GM23338 (cell line): ENCODE measurements around the gene LRRFIP1. TPM values are rescaled to one million over a fixed set of nuclear protein-coding genes. Genes with fewer than 3 reads are reported as not detected.

Source experiments
- ATAC-seq: fragments of 200-7000 bp; cut with Tn5 transposase; 3 replicates; pipeline ENCODE4 v1.9.1; 2020
- DNase-seq: peaks from one replicate; pipeline ENCODE4 v3.0.0-alpha.2; 2015; ENCODE audit warnings: low spot score
- H2AFZ ChIP-seq: fragments of 200-600 bp; sonication (generic); 2 replicates; pipeline ENCODE4 v1.8.0; 2016; ENCODE audit warnings: antibody characterized with exemption, mild to moderate bottlenecking, moderate library complexity
- H3F3A ChIP-seq: fragments of 200-600 bp; sonication (generic); replicated peaks from 2 replicates; pipeline ENCODE4 v1.8.0; 2017; ENCODE audit warnings: antibody characterized with exemption, mixed run types, low read depth
- H3K27ac ChIP-seq: fragments of 200-600 bp; sonication (generic); 2 replicates; pipeline ENCODE4 v1.6.1; 2016; ENCODE audit warnings: low read depth
- H3K27me3 ChIP-seq: fragments of 200-600 bp; sonication (generic); 2 replicates; pipeline ENCODE4 v1.8.0; 2016; ENCODE audit warnings: mild to moderate bottlenecking, mixed run types, moderate library complexity; ENCODE audit not compliant: insufficient read depth
- H3K36me3 ChIP-seq: fragments of 200-600 bp; sonication (generic); 2 replicates; pipeline ENCODE4 v1.8.0; 2016; ENCODE audit warnings: mild to moderate bottlenecking; ENCODE audit not compliant: insufficient read depth
- H3K4me1 ChIP-seq: fragments of 200-600 bp; sonication (generic); 2 replicates; pipeline ENCODE4 v1.8.0; 2016; ENCODE audit warnings: mild to moderate bottlenecking, moderate library complexity; ENCODE audit not compliant: insufficient read depth
- H3K4me2 ChIP-seq: fragments of 200-600 bp; sonication (generic); 2 replicates; pipeline ENCODE4 v1.7.1; 2017; ENCODE audit warnings: mixed run types
- H3K4me3 ChIP-seq: fragments of 200-600 bp; sonication (generic); 2 replicates; pipeline ENCODE4 v1.6.1; 2016; ENCODE audit warnings: mixed run types
- H3K79me2 ChIP-seq: fragments of 200-600 bp; sonication (generic); replicated peaks from 2 replicates; pipeline ENCODE4 v1.8.0; 2017; ENCODE audit warnings: mild to moderate bottlenecking; ENCODE audit not compliant: insufficient read depth
- H3K9me2 ChIP-seq: fragments of 200-600 bp; sonication (generic); 2 replicates; pipeline ENCODE4 v1.8.0; 2017; ENCODE audit not compliant: insufficient read depth
- H4K20me1 ChIP-seq: fragments of 200-600 bp; sonication (generic); replicated peaks from 2 replicates; pipeline ENCODE4 v1.8.0; 2017; ENCODE audit warnings: mild to moderate bottlenecking; ENCODE audit not compliant: insufficient read depth
- H3K27ac Mint-ChIP-seq: 2 replicates; pipeline ENCODE4 v1.8.0; 2020; ENCODE audit warnings: inconsistent platforms, mild to moderate bottlenecking, moderate library complexity, mixed read lengths
- H3K27me3 Mint-ChIP-seq: 3 replicates; pipeline ENCODE4 v1.8.0; 2022; ENCODE audit warnings: low read depth, mild to moderate bottlenecking, moderate library complexity, mixed read lengths, inconsistent platforms; ENCODE audit not compliant: insufficient read depth, poor library complexity
- H3K36me3 Mint-ChIP-seq: 3 replicates; pipeline ENCODE4 v1.8.0; 2021; ENCODE audit warnings: low read depth, mild to moderate bottlenecking, inconsistent platforms, moderate library complexity, mixed read lengths
- H3K4me1 Mint-ChIP-seq: 3 replicates; pipeline ENCODE4 v1.8.0; 2020; ENCODE audit warnings: mild to moderate bottlenecking, inconsistent platforms, mixed read lengths
- H3K4me3 Mint-ChIP-seq: 3 replicates; pipeline ENCODE4 v1.8.0; 2021; ENCODE audit warnings: moderate library complexity, mild to moderate bottlenecking, inconsistent platforms, mixed read lengths
- H3K9me3 Mint-ChIP-seq: 3 replicates; pipeline ENCODE4 v1.8.0; 2020; ENCODE audit warnings: moderate library complexity, mild to moderate bottlenecking, inconsistent platforms, mixed read lengths
- CREB1 ChIP-seq: fragments of 250-450 bp; sonication (Bioruptor Pico); IDR thresholded peaks from 2 replicates; pipeline ENCODE4 v1.5.0; 2020; ENCODE audit warnings: low read depth, mild to moderate bottlenecking, moderate library complexity
- EZH2 ChIP-seq: fragments of 200-600 bp; sonication (generic); IDR thresholded peaks from one replicate; pipeline ENCODE4 v1.8.0; 2017; ENCODE audit warnings: antibody characterized with exemption, mild to moderate bottlenecking, low read depth; ENCODE audit not compliant: unreplicated experiment
- EZH2phosphoT487 ChIP-seq: fragments of 200-600 bp; sonication (generic); IDR thresholded peaks from one replicate; pipeline ENCODE4 v1.8.1; 2018; ENCODE audit warnings: antibody characterized with exemption; ENCODE audit not compliant: unreplicated experiment
- JUNB ChIP-seq: IDR thresholded peaks from one replicate; pipeline ENCODE4 v1.6.1; 2016; ENCODE audit warnings: antibody characterized with exemption; ENCODE audit not compliant: unreplicated experiment
- NANOG ChIP-seq: IDR thresholded peaks from 2 replicates; pipeline ENCODE4 v1.6.1; 2016; ENCODE audit warnings: antibody characterized with exemption, borderline replicate concordance
- POLR2AphosphoS5 ChIP-seq: IDR thresholded peaks from 2 replicates; pipeline ENCODE4 v1.6.1; 2016; ENCODE audit warnings: antibody characterized with exemption, low read depth
- STAT1 ChIP-seq: IDR thresholded peaks from one replicate; pipeline ENCODE4 v1.6.1; 2016; ENCODE audit warnings: antibody characterized with exemption; ENCODE audit not compliant: unreplicated experiment
- ZNF114 ChIP-seq: fragments of 250-450 bp; sonication (Bioruptor Pico); IDR thresholded peaks from 2 replicates; pipeline ENCODE4 v1.5.0; 2020; ENCODE audit warnings: mild to moderate bottlenecking, moderate library complexity
- ZNF331 ChIP-seq: fragments of 250-450 bp; sonication (Bioruptor Pico); IDR thresholded peaks from 2 replicates; pipeline ENCODE4 v1.5.0; 2020; ENCODE audit warnings: low read depth, mild to moderate bottlenecking, moderate library complexity
- polyA plus RNA-seq: library from polyadenylated mRNA; unstranded; fragments of >200 nt; fragmentation: Nextera tagmentation; extraction: Ambion mirVana; gene quantifications from 2 replicates; pipeline ENCODE4 v1.2.1, GENCODE V29; 2016
- total RNA-seq: library from RNA; depleted of rRNA; stranded (reverse); fragments of >200 nt; shearing (Covaris generic); gene quantifications from 2 replicates; pipeline ENCODE4 v1.2.3, GENCODE V29; 2014
- TF ChIP-seq, protein P1 (sequence below): IDR thresholded peaks from one replicate; pipeline ENCODE4 v1.6.1; 2018; ENCODE audit warnings: antibody characterized with exemption; ENCODE audit not compliant: unreplicated experiment
- TF ChIP-seq, protein P2 (sequence below): IDR thresholded peaks from 2 replicates; pipeline ENCODE4 v1.6.1; 2016; ENCODE audit warnings: antibody characterized with exemption
- TF ChIP-seq, protein P3 (sequence below), 2 experiments: fragments of 200-600 bp in 1 of 2; sonication (generic) in 1 of 2; conservative IDR thresholded peaks; 2 replicates each; pipeline versions ENCODE4 v1.5.1 to v1.6.1; 2016 to 2017; ENCODE audit warnings: antibody characterized with exemption in 2 of 2, low read depth in 2 of 2, mild to moderate bottlenecking in 2 of 2, moderate library complexity in 1 of 2
- TF ChIP-seq, protein P4 (sequence below): fragments of 250-450 bp; sonication (Bioruptor Pico); IDR thresholded peaks from 2 replicates; pipeline ENCODE4 v1.5.0; 2020; ENCODE audit warnings: mild to moderate bottlenecking, moderate library complexity

Gene LRRFIP1
- total and polyA plus RNA-seq, 2 experiments from 2014 or later = 59.6 to 178 TPM

DNA sequence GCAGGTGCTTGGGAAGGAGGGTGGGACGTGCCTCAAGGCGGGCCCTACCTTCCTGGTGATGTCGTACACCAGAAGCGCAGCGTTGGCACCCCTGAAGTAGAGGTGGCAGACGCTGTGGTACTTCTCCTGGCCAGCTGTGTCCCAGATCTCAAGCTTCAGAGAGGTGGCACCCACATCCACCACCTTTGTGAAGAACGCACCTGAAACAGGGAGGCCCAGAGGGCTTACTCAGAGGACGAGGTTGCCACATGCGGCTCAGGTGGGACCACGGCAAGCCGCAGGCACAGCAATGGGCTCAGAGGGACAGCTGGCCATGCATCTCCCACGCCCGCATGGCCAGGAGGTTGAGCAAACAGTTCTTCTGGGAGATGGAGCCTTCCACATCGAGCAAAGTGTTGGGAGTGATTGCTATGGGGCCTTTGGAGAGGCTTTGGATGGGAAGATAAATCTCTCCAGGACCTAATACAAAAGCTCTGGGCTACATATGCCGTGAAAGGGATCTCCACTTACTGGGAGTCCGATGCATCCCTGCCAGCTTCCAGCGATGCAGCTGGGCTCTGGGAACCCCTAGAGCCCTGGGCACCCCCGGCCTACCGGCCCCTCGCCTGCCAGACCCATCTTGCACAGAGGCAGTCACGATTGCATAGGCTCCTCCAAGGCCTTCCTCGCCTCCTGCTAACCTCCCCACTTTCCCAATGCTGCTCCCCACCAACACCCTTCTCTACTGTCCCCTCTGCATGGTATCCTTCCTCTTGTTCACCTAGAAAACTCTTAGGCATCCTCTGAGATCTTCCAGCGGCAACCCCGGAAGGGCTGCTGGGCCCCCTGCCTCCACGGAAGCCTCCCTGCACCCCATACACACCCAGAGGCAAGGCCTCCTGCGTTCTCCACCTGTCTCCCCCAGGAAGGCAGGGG is 49.2 kb upstream of the LRRFIP1 start:
- no peak for ATAC-seq
- TF ChIP-seq, protein P1, sequence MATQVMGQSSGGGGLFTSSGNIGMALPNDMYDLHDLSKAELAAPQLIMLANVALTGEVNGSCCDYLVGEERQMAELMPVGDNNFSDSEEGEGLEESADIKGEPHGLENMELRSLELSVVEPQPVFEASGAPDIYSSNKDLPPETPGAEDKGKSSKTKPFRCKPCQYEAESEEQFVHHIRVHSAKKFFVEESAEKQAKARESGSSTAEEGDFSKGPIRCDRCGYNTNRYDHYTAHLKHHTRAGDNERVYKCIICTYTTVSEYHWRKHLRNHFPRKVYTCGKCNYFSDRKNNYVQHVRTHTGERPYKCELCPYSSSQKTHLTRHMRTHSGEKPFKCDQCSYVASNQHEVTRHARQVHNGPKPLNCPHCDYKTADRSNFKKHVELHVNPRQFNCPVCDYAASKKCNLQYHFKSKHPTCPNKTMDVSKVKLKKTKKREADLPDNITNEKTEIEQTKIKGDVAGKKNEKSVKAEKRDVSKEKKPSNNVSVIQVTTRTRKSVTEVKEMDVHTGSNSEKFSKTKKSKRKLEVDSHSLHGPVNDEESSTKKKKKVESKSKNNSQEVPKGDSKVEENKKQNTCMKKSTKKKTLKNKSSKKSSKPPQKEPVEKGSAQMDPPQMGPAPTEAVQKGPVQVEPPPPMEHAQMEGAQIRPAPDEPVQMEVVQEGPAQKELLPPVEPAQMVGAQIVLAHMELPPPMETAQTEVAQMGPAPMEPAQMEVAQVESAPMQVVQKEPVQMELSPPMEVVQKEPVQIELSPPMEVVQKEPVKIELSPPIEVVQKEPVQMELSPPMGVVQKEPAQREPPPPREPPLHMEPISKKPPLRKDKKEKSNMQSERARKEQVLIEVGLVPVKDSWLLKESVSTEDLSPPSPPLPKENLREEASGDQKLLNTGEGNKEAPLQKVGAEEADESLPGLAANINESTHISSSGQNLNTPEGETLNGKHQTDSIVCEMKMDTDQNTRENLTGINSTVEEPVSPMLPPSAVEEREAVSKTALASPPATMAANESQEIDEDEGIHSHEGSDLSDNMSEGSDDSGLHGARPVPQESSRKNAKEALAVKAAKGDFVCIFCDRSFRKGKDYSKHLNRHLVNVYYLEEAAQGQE = no peak
- TF ChIP-seq ZNF114 (no peak), EZH2phosphoT487 (no peak), STAT1 (no peak), EZH2 (no peak), JUNB (no peak), NANOG (no peak), CREB1 (CRISPR knock-in tag) (no peak), ZNF331 (CRISPR knock-in tag) (no peak), POLR2AphosphoS5 (no peak)
- TF ChIP-seq, protein P2, sequence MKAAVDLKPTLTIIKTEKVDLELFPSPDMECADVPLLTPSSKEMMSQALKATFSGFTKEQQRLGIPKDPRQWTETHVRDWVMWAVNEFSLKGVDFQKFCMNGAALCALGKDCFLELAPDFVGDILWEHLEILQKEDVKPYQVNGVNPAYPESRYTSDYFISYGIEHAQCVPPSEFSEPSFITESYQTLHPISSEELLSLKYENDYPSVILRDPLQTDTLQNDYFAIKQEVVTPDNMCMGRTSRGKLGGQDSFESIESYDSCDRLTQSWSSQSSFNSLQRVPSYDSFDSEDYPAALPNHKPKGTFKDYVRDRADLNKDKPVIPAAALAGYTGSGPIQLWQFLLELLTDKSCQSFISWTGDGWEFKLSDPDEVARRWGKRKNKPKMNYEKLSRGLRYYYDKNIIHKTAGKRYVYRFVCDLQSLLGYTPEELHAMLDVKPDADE = no peak
- TF ChIP-seq, protein P3, sequence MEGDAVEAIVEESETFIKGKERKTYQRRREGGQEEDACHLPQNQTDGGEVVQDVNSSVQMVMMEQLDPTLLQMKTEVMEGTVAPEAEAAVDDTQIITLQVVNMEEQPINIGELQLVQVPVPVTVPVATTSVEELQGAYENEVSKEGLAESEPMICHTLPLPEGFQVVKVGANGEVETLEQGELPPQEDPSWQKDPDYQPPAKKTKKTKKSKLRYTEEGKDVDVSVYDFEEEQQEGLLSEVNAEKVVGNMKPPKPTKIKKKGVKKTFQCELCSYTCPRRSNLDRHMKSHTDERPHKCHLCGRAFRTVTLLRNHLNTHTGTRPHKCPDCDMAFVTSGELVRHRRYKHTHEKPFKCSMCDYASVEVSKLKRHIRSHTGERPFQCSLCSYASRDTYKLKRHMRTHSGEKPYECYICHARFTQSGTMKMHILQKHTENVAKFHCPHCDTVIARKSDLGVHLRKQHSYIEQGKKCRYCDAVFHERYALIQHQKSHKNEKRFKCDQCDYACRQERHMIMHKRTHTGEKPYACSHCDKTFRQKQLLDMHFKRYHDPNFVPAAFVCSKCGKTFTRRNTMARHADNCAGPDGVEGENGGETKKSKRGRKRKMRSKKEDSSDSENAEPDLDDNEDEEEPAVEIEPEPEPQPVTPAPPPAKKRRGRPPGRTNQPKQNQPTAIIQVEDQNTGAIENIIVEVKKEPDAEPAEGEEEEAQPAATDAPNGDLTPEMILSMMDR (conservative IDR thresholded peaks at IDR 0.05; ENCODE audit: low read depth in 2 of 2) = no peak
- TF ChIP-seq, protein P4, sequence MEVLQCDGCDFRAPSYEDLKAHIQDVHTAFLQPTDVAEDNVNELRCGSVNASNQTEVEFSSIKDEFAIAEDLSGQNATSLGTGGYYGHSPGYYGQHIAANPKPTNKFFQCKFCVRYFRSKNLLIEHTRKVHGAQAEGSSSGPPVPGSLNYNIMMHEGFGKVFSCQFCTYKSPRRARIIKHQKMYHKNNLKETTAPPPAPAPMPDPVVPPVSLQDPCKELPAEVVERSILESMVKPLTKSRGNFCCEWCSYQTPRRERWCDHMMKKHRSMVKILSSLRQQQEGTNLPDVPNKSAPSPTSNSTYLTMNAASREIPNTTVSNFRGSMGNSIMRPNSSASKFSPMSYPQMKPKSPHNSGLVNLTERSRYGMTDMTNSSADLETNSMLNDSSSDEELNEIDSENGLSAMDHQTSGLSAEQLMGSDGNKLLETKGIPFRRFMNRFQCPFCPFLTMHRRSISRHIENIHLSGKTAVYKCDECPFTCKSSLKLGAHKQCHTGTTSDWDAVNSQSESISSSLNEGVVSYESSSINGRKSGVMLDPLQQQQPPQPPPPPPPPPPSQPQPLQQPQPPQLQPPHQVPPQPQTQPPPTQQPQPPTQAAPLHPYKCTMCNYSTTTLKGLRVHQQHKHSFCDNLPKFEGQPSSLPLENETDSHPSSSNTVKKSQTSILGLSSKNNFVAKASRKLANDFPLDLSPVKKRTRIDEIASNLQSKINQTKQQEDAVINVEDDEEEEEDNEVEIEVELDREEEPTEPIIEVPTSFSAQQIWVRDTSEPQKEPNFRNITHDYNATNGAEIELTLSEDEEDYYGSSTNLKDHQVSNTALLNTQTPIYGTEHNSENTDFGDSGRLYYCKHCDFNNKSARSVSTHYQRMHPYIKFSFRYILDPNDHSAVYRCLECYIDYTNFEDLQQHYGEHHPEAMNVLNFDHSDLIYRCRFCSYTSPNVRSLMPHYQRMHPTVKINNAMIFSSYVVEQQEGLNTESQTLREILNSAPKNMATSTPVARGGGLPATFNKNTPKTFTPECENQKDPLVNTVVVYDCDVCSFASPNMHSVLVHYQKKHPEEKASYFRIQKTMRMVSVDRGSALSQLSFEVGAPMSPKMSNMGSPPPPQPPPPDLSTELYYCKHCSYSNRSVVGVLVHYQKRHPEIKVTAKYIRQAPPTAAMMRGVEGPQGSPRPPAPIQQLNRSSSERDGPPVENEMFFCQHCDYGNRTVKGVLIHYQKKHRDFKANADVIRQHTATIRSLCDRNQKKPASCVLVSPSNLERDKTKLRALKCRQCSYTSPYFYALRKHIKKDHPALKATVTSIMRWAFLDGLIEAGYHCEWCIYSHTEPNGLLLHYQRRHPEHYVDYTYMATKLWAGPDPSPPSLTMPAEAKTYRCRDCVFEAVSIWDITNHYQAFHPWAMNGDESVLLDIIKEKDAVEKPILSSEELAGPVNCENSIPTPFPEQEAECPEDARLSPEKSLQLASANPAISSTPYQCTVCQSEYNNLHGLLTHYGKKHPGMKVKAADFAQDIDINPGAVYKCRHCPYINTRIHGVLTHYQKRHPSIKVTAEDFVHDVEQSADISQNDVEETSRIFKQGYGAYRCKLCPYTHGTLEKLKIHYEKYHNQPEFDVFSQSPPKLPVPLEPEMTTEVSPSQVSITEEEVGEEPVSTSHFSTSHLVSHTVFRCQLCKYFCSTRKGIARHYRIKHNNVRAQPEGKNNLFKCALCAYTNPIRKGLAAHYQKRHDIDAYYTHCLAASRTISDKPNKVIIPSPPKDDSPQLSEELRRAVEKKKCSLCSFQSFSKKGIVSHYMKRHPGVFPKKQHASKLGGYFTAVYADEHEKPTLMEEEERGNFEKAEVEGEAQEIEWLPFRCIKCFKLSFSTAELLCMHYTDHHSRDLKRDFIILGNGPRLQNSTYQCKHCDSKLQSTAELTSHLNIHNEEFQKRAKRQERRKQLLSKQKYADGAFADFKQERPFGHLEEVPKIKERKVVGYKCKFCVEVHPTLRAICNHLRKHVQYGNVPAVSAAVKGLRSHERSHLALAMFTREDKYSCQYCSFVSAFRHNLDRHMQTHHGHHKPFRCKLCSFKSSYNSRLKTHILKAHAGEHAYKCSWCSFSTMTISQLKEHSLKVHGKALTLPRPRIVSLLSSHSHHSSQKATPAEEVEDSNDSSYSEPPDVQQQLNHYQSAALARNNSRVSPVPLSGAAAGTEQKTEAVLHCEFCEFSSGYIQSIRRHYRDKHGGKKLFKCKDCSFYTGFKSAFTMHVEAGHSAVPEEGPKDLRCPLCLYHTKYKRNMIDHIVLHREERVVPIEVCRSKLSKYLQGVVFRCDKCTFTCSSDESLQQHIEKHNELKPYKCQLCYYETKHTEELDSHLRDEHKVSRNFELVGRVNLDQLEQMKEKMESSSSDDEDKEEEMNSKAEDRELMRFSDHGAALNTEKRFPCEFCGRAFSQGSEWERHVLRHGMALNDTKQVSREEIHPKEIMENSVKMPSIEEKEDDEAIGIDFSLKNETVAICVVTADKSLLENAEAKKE (CRISPR knock-in tag) = no peak
- Histone ChIP-seq H3K79me2 (no peaks in the 10 kb centered on the region), H3K36me3 (no peaks in the 10 kb centered on the region), H3K27me3 (no peaks in the 10 kb centered on the region), H4K20me1 (no peaks in the 10 kb centered on the region), H2AFZ (no peak overlapping the region), H3K27ac (no peak overlapping the region), H3K9me2 (no peaks in the 10 kb centered on the region), H3K4me1 (no peaks in the 10 kb centered on the region), H3K4me2 (no peak overlapping the region), H3F3A (no peaks in the 10 kb centered on the region), H3K4me3 (no peak overlapping the region)
- no peak overlapping the region for H3K4me3 Mint-ChIP-seq
- peaks cover 21% of the 10 kb centered on the region; the same call in 2 of the 3 replicates for H3K36me3 Mint-ChIP-seq
- no peak overlapping the region for H3K27ac Mint-ChIP-seq
- peaks cover 3% of the 10 kb centered on the region for H3K27me3 Mint-ChIP-seq
- H3K9me3 Mint-ChIP-seq = 0 out of 3 replicates have a peak, but pooled peaks cover 4% of the 10 kb centered on the region
- no peak for DNase-seq
- H3K4me1 Mint-ChIP-seq = peaks cover 14% of the 10 kb centered on the region
